HG03103 (cell line): ENCODE results near the gene GPR26.

Experiments used
- ATAC-seq: cut with Tn5 transposase; IDR thresholded peaks from one replicate; pipeline ENCODE4 v1.9.1; 2021; ENCODE audit warnings: low read depth; ENCODE audit not compliant: unreplicated experiment

GPR26 gene

GRCh38 chr10:123645016-123645415 is 21.1 kb upstream of the GPR26 start:
- ATAC-seq = no peak

GRCh38 chr10:123645615-123646014 is 20.5 kb upstream of the GPR26 start:
- no peak for ATAC-seq

DNA sequence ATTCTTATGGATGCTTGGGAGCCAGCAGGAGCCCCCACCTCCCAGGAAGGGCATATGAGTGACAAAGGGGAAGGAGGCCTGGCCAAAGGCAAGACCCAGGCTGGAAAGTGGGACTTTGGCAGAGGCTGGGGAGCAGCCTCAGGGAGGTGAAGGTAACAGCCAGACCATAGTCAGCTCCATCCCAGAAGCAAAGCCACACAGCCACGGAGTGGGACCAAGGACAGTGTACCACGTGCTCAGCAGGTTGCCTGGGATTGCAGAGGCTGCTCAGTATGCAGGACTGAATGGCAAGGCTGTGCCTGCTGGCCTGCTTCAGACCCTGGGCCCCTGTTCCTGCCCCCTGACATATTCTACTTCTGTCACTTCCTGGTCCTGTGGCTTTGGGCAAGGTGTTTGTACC is 17.6 kb upstream of the GPR26 start:
- ATAC-seq = no peak

- ATAC-seq = no peak
These were observed 16.5 kb upstream of the GPR26 start for GRCh38 chr10:123649676-123650075.

DNA sequence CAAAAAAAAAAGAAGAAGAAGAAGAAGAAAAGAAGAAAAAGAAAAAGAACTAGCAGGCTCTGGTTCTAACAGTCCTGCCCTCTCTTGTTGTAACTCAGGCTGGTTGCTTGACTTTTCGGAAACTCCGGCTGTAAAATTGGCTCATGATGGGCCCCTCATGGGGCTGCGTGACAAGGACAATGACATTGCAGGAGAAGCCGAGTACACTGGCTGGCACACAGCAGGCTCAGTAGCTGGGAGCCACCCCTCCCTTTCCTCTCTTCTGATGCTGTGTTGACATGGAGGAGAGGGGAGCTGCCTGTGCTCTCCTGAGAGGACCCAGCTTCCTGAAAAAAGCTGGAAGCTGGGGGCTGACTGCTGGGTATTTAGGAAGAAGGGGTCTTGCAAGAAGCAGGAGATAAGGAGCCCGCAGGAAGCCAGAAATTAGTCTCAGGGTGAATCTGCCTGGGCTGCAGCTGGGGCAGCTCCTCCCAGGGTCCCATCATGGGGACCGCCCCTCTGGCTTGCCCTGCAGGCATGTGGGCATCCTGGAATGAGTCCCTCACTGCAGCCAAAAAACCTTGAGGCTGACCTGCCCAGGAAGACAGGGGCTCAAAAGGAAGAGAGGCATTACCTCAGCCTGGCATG is 14.6 kb upstream of the GPR26 start:
- no peak for ATAC-seq

GRCh38 chr10:123655751-123656150 is 10.4 kb upstream of the GPR26 start:
- no peak for ATAC-seq

- ATAC-seq = no peak
These were observed 2.6 kb upstream of the GPR26 start for GRCh38 chr10:123663522-123663921.

GRCh38 chr10:123665491-123666286 is 466 bp upstream of the GPR26 start:
- ATAC-seq = no peak

DNA sequence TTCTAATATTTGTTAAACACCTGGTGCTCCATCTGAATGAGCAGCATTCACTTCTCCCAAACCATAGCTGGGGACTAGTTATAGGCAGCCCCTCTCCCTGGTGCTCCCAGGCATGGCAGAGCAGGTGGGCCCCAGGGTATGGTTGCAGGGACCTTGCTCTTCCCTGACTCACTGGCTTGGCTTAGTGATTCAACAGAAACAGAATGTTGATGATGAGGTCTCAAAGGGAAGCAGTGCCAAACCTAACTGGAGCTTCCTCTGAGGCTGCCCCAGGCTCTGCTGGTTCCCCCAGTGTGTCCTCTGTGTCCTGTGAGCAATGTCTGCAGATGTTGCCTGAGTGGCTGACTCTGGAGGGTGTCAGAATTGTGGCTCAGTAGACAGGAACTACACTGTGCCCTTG is 3.7 kb downstream of the GPR26 start:
- no peak for ATAC-seq

- no peak for ATAC-seq
These were observed 7.0 kb downstream of the GPR26 start for GRCh38 chr10:123673198-123673597.

DNA sequence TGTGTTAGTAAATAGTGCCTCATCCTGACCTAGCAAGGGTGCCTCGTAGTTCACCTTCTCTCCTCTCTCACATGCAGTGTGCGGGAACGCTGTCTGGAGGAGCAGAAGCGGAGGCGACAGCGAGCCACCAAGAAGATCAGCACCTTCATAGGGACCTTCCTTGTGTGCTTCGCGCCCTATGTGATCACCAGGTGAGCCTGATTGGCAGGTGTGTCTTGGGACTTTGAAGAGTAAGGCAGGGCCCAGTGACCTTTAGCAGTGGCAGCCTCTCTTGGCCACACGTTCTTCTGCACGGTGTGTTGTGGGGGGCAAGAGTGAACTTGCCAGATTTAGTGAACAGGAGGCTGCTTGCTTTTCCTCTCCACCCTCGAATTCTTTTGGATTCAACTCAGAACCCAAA is 8.6 kb downstream of the GPR26 start:
- ATAC-seq = no peak

DNA sequence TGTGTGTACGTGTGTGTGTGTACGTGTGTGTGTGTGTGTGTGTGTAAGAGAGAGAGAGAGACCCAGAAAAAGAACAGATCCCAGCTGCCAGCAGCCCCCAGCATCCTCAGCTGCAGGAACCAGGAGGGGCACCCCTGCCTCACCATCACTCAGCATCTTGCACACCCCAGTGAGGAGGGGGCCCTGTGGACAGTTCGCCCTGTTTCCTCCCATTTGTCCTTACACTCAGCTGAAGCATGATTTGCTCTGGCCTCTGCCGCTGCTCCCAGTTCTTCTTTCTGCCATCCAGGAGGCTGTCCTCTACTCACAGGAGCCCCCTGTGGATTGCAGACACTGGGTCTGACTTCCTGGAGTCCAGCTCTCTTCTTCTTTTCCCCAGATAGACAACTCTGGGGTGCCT is 9.7 kb downstream of the GPR26 start:
- no peak for ATAC-seq

DNA sequence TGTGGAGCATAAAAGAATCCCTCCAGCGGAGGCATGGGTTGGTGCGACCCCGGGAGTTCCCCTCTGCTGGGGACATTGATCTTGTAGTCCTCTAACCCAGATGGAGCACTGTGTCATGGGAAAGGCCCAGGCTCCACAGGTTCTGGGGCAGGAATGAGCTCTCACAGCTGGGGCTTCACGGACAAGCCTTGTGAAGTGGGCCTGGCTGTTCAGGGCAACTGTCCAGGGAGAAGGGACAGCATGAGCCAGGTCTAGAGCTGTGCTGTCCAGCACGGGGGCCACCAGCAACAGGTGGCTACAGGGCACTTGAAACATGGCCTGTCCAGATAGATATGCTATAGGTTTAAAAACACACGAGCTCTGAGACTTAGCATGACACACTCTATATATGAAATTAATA is 11.4 kb downstream of the GPR26 start:
- no peak for ATAC-seq

GRCh38 chr10:123678376-123678775 is 12.2 kb downstream of the GPR26 start:
- no peak for ATAC-seq

GRCh38 chr10:123681285-123681684 is 15.1 kb downstream of the GPR26 start:
- no peak for ATAC-seq

GRCh38 chr10:123682477-123682876 is 16.3 kb downstream of the GPR26 start:
- no peak for ATAC-seq

- ATAC-seq = no peak
These were observed 17.3 kb downstream of the GPR26 start for GRCh38 chr10:123683459-123683858.

GRCh38 chr10:123683865-123684264 is 17.7 kb downstream of the GPR26 start:
- ATAC-seq = no peak

DNA sequence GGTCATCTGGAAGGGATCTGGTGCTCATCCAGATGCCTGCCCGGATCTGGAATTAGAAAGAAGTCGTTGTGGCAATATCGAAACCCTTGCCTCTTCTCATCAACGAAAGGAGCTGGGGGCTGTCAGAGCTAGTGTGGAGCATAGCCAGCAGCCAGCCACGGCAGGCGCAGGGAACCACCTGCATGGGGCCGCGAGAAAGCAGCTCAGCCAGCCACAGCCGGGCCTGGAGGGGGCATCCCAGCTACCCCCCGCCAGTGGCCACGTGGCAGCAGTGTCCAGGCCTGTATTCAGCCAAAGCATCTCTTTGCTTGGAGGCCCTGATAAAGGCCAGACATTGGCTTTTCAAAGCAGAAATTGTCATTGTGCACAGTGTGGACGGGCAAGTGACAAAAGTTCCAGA is 19.1 kb downstream of the GPR26 start:
- no peak for ATAC-seq

GRCh38 chr10:123687758-123688157 is 21.6 kb downstream of the GPR26 start:
- no peak for ATAC-seq

- ATAC-seq = no peak
These were observed 23.7 kb downstream of the GPR26 start for GRCh38 chr10:123689880-123690279.

- no peak for ATAC-seq
These were observed 37.1 kb downstream of the GPR26 start for GRCh38 chr10:123703195-123703790.
